CD4-positive, alpha-beta T cell treated with Interleukin-17A for 1 hour (primary cell): ENCODE data around the gene RCOR2.
"Not testable (repeated sequence)": the region's sequence is repeated elsewhere in the genome, so short reads cannot be mapped to it uniquely, and the experiment has no call there.

Experiments
- DNase-seq: peaks from one replicate; pipeline ENCODE4 v3.0.0-alpha.2; 2020

RCOR2 gene

GRCh38 chr11:63916837-63917691, at the start of gene RCOR2:
TSS of gene RCOR2 (minus strand) at chr11:63917164. CDS start at chr11:63916456, 708 bp downstream.
- DNase-seq: peak; percentile 71

- DNase-seq: no peak
Measured at GRCh38 chr11:63966444-63966843, 49.5 kb upstream of the RCOR2 start.

- not testable (repeated sequence) for DNase-seq
Measured at GRCh38 chr11:63963895-63964294, 46.9 kb upstream of the RCOR2 start.

GRCh38 chr11:63961608-63962412, 44.8 kb upstream of the RCOR2 start:
- DNase-seq: peak; percentile 49

- no peak for DNase-seq
Measured at GRCh38 chr11:63958008-63958407, 41.0 kb upstream of the RCOR2 start.

- no peak for DNase-seq
Measured at GRCh38 chr11:63952570-63952969, 35.6 kb upstream of the RCOR2 start.

GRCh38 chr11:63951779-63952536, 35.0 kb upstream of the RCOR2 start:
- DNase-seq: peak; percentile 44

- DNase-seq: peak; percentile 73
Measured at GRCh38 chr11:63945477-63946163, 28.7 kb upstream of the RCOR2 start.

- no peak for DNase-seq
Measured at GRCh38 chr11:63944987-63945386, 28.0 kb upstream of the RCOR2 start.

GRCh38 chr11:63942803-63943202, 25.8 kb upstream of the RCOR2 start:
- DNase-seq: no peak

GRCh38 chr11:63941901-63942300, 24.9 kb upstream of the RCOR2 start:
- no peak for DNase-seq

- no peak for DNase-seq
Measured at GRCh38 chr11:63940786-63941185, 23.8 kb upstream of the RCOR2 start.

GRCh38 chr11:63939397-63939891, 22.5 kb upstream of the RCOR2 start:
- no peak for DNase-seq

- DNase-seq: peak; percentile 94
Measured at GRCh38 chr11:63938479-63939396, 21.8 kb upstream of the RCOR2 start, which contains the start of gene NAA40. TSS of gene NAA40 (plus strand) at chr11:63939002. CDS start at chr11:63939097, 95 bp downstream.

- DNase-seq: peak; percentile 16
Measured at GRCh38 chr11:63937713-63938478, 20.9 kb upstream of the RCOR2 start.

GRCh38 chr11:63933459-63933858, 16.5 kb upstream of the RCOR2 start:
- no peak for DNase-seq

GRCh38 chr11:63931876-63932275, 14.9 kb upstream of the RCOR2 start:
- DNase-seq: no peak

GRCh38 chr11:63931045-63931444, 14.1 kb upstream of the RCOR2 start:
- DNase-seq: no peak

- no peak for DNase-seq
Measured at GRCh38 chr11:63929616-63930015, 12.7 kb upstream of the RCOR2 start.

GRCh38 chr11:63923319-63923718, 6.4 kb upstream of the RCOR2 start:
- no peak for DNase-seq
